Stimulated activated naive CD8-positive, alpha-beta T cell treated with anti-CD3 and anti-CD28 coated beads, Interleukin-15, Interleukin-2, amounts not matched to agents 100 ng/mL and 50 ng/mL, for 24 hours (primary cell): ENCODE data around the gene ACP3.

Experiments
- H3K27ac Mint-ChIP-seq: one replicate; pipeline ENCODE4 v1.8.0; 2021; ENCODE audit warnings: mild to moderate bottlenecking, mixed read lengths
- H3K27me3 Mint-ChIP-seq: one replicate; pipeline ENCODE4 v1.8.0; 2021; ENCODE audit warnings: mixed read lengths
- H3K36me3 Mint-ChIP-seq: one replicate; pipeline ENCODE4 v1.8.0; 2021; ENCODE audit warnings: low read depth, mixed read lengths
- H3K4me1 Mint-ChIP-seq: one replicate; pipeline ENCODE4 v1.8.0; 2021; ENCODE audit warnings: low read depth, mixed read lengths
- H3K4me3 Mint-ChIP-seq: one replicate; pipeline ENCODE4 v1.8.0; 2021; ENCODE audit warnings: mild to moderate bottlenecking, mixed read lengths
- H3K9me3 Mint-ChIP-seq: one replicate; pipeline ENCODE4 v1.8.0; 2021; ENCODE audit warnings: mixed read lengths

ACP3 gene

GRCh38 chr3:132317229-132317948 is at the start of gene ACP3:
Gene ACP3, plus strand, starts transcription at chr3:132317407. Its CDS starts 50 bp downstream, at chr3:132317457.
- H3K4me3 Mint-ChIP-seq, result no peak within 1 kb of the TSS
- H3K9me3 Mint-ChIP-seq, result no peaks in the 10 kb centered on the region
- H3K4me1 Mint-ChIP-seq, result no peaks in the 10 kb centered on the region
- H3K27me3 Mint-ChIP-seq, result peaks cover 16% of the 10 kb centered on the region
- H3K27ac Mint-ChIP-seq, result no peak within 1 kb of the TSS
- no peaks in the 10 kb centered on the region for H3K36me3 Mint-ChIP-seq

- no peaks in the 10 kb centered on the region for H3K4me1 Mint-ChIP-seq
- no peaks in the 10 kb centered on the region for H3K9me3 Mint-ChIP-seq
- H3K4me3 Mint-ChIP-seq, result no peak overlapping the region
- no peak overlapping the region for H3K27ac Mint-ChIP-seq
- H3K27me3 Mint-ChIP-seq, result peaks cover 9% of the 10 kb centered on the region
- no peaks in the 10 kb centered on the region for H3K36me3 Mint-ChIP-seq
Measured at GRCh38 chr3:132268956-132269355, 48.3 kb upstream of the ACP3 start.

GRCh38 chr3:132273036-132273435 is 44.2 kb upstream of the ACP3 start:
- Mint-ChIP-seq H3K36me3 (no peaks in the 10 kb centered on the region), H3K4me1 (no peaks in the 10 kb centered on the region), H3K27me3 (no peaks in the 10 kb centered on the region), H3K4me3 (no peak overlapping the region), H3K27ac (no peak overlapping the region), H3K9me3 (no peaks in the 10 kb centered on the region)

- no peak overlapping the region for H3K4me3 Mint-ChIP-seq
- H3K27ac Mint-ChIP-seq, result no peak overlapping the region
- no peaks in the 10 kb centered on the region for H3K27me3 Mint-ChIP-seq
- H3K36me3 Mint-ChIP-seq, result no peaks in the 10 kb centered on the region
- H3K4me1 Mint-ChIP-seq, result no peaks in the 10 kb centered on the region
- no peaks in the 10 kb centered on the region for H3K9me3 Mint-ChIP-seq
Measured at GRCh38 chr3:132276228-132276906, 40.8 kb upstream of the ACP3 start.

- Mint-ChIP-seq H3K4me3 (no peak overlapping the region), H3K9me3 (no peaks in the 10 kb centered on the region)
Measured at GRCh38 chr3:132279030-132279429, 38.2 kb upstream of the ACP3 start.

GRCh38 chr3:132283440-132283839 is 33.8 kb upstream of the ACP3 start:
- Mint-ChIP-seq H3K4me3 (no peak overlapping the region), H3K27ac (no peak overlapping the region), H3K27me3 (peaks cover 5% of the 10 kb centered on the region), H3K4me1 (no peaks in the 10 kb centered on the region), H3K36me3 (no peaks in the 10 kb centered on the region), H3K9me3 (no peaks in the 10 kb centered on the region)

More at GRCh38 chr3:132279030-132279429, 38.2 kb upstream of the ACP3 start:
- no peaks in the 10 kb centered on the region for H3K36me3 Mint-ChIP-seq
- H3K27ac Mint-ChIP-seq, result no peak overlapping the region
- no peaks in the 10 kb centered on the region for H3K4me1 Mint-ChIP-seq
- peaks cover 5% of the 10 kb centered on the region for H3K27me3 Mint-ChIP-seq

- no peaks in the 10 kb centered on the region for H3K36me3 Mint-ChIP-seq
- H3K27me3 Mint-ChIP-seq, result peaks cover 5% of the 10 kb centered on the region
- H3K4me1 Mint-ChIP-seq, result no peaks in the 10 kb centered on the region
- H3K4me3 Mint-ChIP-seq, result no peak overlapping the region
- no peak overlapping the region for H3K27ac Mint-ChIP-seq
- no peaks in the 10 kb centered on the region for H3K9me3 Mint-ChIP-seq
Measured at GRCh38 chr3:132283916-132284405, 33.2 kb upstream of the ACP3 start.

GRCh38 chr3:132284781-132285619 is 32.2 kb upstream of the ACP3 start:
- H3K27me3 Mint-ChIP-seq, result peaks cover 5% of the 10 kb centered on the region
- H3K36me3 Mint-ChIP-seq, result no peaks in the 10 kb centered on the region
- no peak overlapping the region for H3K4me3 Mint-ChIP-seq
- H3K27ac Mint-ChIP-seq, result no peak overlapping the region
- H3K9me3 Mint-ChIP-seq, result no peaks in the 10 kb centered on the region
- H3K4me1 Mint-ChIP-seq, result no peaks in the 10 kb centered on the region

- Mint-ChIP-seq H3K36me3 (no peaks in the 10 kb centered on the region), H3K27me3 (peaks cover 5% of the 10 kb centered on the region), H3K27ac (no peak overlapping the region)
Measured at GRCh38 chr3:132285620-132285945, 31.6 kb upstream of the ACP3 start.

GRCh38 chr3:132286035-132286434 is 31.2 kb upstream of the ACP3 start:
- no peak overlapping the region for H3K27ac Mint-ChIP-seq
- no peaks in the 10 kb centered on the region for H3K36me3 Mint-ChIP-seq
- H3K9me3 Mint-ChIP-seq, result no peaks in the 10 kb centered on the region
- H3K4me1 Mint-ChIP-seq, result no peaks in the 10 kb centered on the region
- H3K4me3 Mint-ChIP-seq, result no peak overlapping the region
- peaks cover 5% of the 10 kb centered on the region for H3K27me3 Mint-ChIP-seq

More at GRCh38 chr3:132285620-132285945, 31.6 kb upstream of the ACP3 start:
- Mint-ChIP-seq H3K9me3 (no peaks in the 10 kb centered on the region), H3K4me3 (no peak overlapping the region), H3K4me1 (no peaks in the 10 kb centered on the region)

- Mint-ChIP-seq H3K4me1 (no peaks in the 10 kb centered on the region), H3K36me3 (no peaks in the 10 kb centered on the region), H3K9me3 (no peaks in the 10 kb centered on the region), H3K4me3 (no peak overlapping the region), H3K27me3 (peaks cover 7% of the 10 kb centered on the region), H3K27ac (no peak overlapping the region)
Measured at GRCh38 chr3:132288357-132288756, 28.9 kb upstream of the ACP3 start.

GRCh38 chr3:132289316-132289715 is 27.9 kb upstream of the ACP3 start:
- H3K9me3 Mint-ChIP-seq, result no peaks in the 10 kb centered on the region
- H3K4me1 Mint-ChIP-seq, result no peaks in the 10 kb centered on the region
- no peaks in the 10 kb centered on the region for H3K36me3 Mint-ChIP-seq
- no peak overlapping the region for H3K4me3 Mint-ChIP-seq
- no peak overlapping the region for H3K27ac Mint-ChIP-seq
- peaks cover 4% of the 10 kb centered on the region for H3K27me3 Mint-ChIP-seq

- Mint-ChIP-seq H3K27me3 (peaks cover 4% of the 10 kb centered on the region), H3K36me3 (no peaks in the 10 kb centered on the region), H3K4me3 (no peak overlapping the region), H3K27ac (no peak overlapping the region), H3K4me1 (no peaks in the 10 kb centered on the region), H3K9me3 (no peaks in the 10 kb centered on the region)
Measured at GRCh38 chr3:132290833-132291232, 26.4 kb upstream of the ACP3 start.

- H3K27ac Mint-ChIP-seq, result no peak overlapping the region
- H3K36me3 Mint-ChIP-seq, result no peaks in the 10 kb centered on the region
- peaks cover 4% of the 10 kb centered on the region for H3K27me3 Mint-ChIP-seq
- H3K4me3 Mint-ChIP-seq, result no peak overlapping the region
- peaks cover 3% of the 10 kb centered on the region for H3K9me3 Mint-ChIP-seq
- no peaks in the 10 kb centered on the region for H3K4me1 Mint-ChIP-seq
Measured at GRCh38 chr3:132292042-132292441, 25.2 kb upstream of the ACP3 start.

- no peaks in the 10 kb centered on the region for H3K36me3 Mint-ChIP-seq
- H3K9me3 Mint-ChIP-seq, result peaks cover 3% of the 10 kb centered on the region
- H3K4me3 Mint-ChIP-seq, result no peak overlapping the region
- H3K27me3 Mint-ChIP-seq, result peaks cover 4% of the 10 kb centered on the region
- no peak overlapping the region for H3K27ac Mint-ChIP-seq
- H3K4me1 Mint-ChIP-seq, result no peaks in the 10 kb centered on the region
Measured at GRCh38 chr3:132293251-132293650, 24.0 kb upstream of the ACP3 start.
